GM18507 (cell line): ENCODE measurements around the gene WDR48.
"Not testable (repeated sequence)": the region's sequence is repeated elsewhere in the genome, so short reads cannot be mapped to it uniquely, and the experiment has no call there.

ENCODE experiments used
- DNase-seq: peaks from one replicate; pipeline ENCODE4 v3.0.0; 2011; ENCODE audit warnings: low read depth; ENCODE audit not compliant: insufficient read length; ENCODE audit errors: extremely low spot score
- FAIRE-seq: peaks from 2 replicates; lab custom pipeline; 2011; peaks lifted over from hg19 to GRCh38; lab: Jason Lieb, UNC

The WDR48 gene

GRCh38 chr3:39061228-39061627, 9.4 kb downstream of the WDR48 start:
- DNase-seq, FAIRE-seq: not testable (repeated sequence)

- DNase-seq (no peak), FAIRE-seq (no peak)
These were observed 10.4 kb downstream of the WDR48 start for GRCh38 chr3:39062180-39062579.

- FAIRE-seq (no peak), DNase-seq (no peak)
These were observed 11.3 kb downstream of the WDR48 start for GRCh38 chr3:39063143-39063542.

DNA sequence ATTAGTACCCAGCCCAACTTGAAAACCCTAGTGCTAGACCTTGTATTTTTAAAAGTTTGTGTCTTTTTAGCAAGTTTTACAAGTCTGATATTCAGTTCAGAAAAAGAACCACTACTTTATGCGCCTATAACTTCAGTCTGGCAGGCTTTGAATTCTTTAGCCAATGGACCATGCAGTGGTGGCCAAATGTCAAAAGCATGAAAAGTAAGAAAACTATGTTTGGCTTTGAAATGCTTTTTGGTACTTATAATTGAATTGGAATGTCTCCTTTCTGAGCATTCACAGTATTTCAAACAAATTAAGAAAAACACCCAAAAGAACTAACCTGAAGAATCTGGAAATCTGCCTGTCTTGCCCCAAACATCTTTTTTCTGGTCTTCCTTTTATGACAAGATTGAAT, 12.8 kb downstream of the WDR48 start:
- FAIRE-seq (no peak), DNase-seq (no peak)

DNA sequence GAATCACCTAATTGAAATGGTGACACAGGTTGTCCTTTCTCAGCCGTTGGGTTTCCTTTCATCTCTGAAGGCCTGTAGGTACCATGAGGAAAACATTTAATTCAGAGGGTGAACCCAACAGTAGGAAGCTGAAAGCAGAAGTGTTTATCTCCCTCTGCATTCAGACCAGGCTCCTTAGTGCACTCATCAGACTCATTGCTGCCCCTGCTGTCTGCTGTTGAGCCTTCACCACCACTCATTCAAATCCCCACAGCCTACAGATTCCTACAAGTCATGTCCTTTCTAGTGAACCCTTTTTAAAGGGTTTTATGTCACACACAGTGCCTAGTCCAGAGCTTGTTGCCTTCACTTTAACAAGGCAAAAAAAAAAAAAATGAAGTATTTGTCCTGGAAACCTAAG, 13.4 kb downstream of the WDR48 start:
- DNase-seq, result no peak
- peak; percentile 84 for FAIRE-seq

GRCh38 chr3:39067286-39067685, 15.5 kb downstream of the WDR48 start:
- no peak for DNase-seq
- no peak for FAIRE-seq

GRCh38 chr3:39068556-39068955, 16.7 kb downstream of the WDR48 start:
- FAIRE-seq (no peak), DNase-seq (no peak)

GRCh38 chr3:39075910-39076309, 24.1 kb downstream of the WDR48 start:
- no peak for DNase-seq
- peak; percentile 73 for FAIRE-seq

- DNase-seq (no peak), FAIRE-seq (no peak)
These were observed 27.7 kb downstream of the WDR48 start for GRCh38 chr3:39079530-39079929.

DNA sequence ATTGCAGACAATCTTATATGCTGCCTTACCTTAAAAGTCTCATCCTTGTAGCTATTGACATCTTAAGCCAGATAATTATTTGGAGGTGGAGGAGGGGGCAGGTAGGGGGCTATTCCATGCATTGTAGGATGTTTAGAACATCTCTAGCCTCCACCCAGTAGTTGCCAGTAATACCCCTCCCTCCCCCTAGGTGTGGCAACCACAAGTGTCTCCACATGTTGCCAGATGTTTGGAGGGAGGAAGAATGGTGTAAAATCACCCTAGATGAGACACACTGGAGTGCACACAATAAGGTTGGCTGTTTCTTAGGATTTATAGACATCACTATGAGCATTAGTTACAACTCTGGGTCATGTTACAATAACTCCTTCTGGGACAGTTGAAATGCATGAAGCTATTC, 28.2 kb downstream of the WDR48 start:
- DNase-seq (no peak), FAIRE-seq (no peak)

- DNase-seq (no peak), FAIRE-seq (no peak)
These were observed 31.0 kb downstream of the WDR48 start for GRCh38 chr3:39082666-39083313.

DNA sequence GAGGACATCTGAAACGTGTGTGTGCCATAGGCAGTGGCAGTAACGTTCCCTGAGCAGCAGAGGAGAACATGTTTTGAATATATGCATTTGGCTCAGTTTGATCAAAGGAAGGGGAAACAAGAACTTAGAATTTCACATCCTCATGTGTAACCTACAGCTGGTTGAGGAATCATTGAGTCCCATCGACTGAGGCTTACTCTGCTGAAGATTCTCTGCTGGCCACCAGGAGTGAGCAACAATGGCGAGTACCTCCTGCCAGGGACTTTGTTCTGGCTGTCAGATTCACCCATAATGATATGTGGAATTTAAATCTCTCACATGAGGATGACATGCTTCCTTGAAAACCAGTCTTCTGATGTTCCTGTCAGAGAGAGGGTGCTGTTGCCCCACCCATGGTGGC, 34.3 kb downstream of the WDR48 start:
- no peak for DNase-seq

DNA sequence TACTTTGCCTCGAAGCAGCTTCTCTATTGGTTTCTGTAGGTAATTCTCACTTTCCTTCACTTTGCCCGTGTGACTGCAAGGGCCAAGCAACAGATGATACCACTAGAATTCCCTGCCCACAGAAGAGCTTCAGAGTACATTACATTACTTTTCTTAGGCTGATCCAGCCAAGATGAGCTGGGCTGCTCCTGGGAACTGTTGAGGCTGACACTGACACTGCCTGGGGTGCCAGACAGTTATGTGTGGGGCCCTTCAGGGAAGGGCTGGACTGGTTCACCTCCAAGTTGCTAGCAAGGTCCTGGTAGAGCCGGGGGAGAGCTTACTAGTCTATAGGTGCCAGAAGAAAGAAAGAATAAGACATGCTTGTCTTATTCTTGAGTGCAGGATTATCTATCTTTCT, 36.6 kb downstream of the WDR48 start:
- FAIRE-seq (no peak), DNase-seq (no peak)

More for the DNA sequence above, 34.3 kb downstream of the WDR48 start:
- no peak for FAIRE-seq

DNA sequence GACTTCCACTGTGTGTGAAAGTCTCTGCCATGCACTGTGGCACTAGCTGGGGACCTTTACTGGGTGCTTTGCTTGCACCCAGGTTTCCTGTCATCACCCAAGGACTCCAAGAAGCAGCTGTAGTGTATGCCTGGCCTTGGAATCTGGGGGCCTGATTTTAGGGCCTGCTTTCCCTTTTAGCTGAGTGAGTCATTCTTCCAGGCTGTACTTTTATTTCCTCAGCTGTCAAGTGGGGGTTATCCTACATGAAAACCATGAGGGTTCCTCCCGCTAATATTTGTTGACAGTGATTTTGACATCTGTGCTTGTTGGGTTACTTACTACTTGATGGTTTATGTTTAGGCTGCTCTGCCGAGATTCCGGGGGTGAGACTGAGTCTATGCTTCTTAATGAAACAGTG, 37.1 kb downstream of the WDR48 start:
- DNase-seq (no peak), FAIRE-seq (no peak)

DNA sequence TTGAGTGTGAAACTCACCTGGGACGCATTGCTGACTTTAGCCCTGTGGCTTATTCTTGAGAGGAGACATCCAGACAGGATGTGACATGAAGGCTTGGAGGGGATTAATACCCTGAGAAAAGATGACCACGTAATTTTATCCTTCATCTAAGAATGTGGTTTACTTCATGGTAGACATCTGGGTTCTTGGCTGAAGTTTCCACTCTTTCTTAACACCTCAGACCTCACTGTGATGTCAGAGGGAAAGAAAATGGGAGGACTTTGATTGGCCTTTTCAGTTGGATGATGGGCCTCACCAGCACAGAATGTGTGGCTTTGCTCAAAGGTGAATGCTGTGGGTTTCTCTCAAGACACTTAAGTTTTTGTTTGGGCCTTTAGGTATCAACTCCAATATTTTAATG, 39.1 kb downstream of the WDR48 start:
- DNase-seq, result no peak
- no peak for FAIRE-seq

DNA sequence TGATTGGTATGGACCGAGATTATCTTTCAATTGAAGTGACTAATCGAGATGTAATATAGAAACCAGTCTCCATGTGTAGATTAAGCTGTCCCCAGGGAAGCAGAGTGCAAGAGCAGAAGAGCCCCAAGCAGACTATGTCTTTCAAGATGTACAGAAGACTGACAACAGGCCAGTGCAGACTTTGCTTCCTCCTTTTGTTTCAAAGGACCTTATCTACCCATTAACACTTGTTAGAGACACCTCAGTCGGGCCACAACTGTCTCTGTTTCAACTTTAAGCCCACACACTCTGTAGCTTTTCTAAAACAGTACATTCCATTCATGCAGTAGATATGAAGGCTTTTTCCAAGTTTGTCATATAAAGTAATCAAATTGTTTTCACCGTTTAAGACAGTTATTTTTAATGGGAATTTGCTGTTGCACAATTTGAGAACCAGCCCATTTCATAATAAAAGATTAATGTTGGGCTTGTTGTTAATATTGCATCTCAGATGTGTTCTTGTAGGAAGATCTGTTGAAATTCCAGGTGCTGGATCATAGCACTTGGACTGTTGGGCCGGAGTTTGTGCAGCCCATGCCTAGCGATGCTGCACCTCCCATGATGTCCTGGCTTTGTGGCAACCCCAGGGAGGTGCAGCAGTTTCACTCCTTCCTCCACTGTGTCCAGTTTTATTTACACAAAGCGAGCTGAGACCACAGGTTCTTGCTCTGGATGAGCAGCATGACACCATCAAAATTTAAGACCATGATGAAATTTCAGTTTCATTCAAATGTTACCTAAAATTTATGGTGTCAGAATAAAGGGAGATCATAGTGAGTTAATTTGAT, 43.2 kb downstream of the WDR48 start:
- DNase-seq (no peak), FAIRE-seq (no peak)

GRCh38 chr3:39095778-39096177, 44.0 kb downstream of the WDR48 start:
- no peak for DNase-seq
- no peak for FAIRE-seq

DNA sequence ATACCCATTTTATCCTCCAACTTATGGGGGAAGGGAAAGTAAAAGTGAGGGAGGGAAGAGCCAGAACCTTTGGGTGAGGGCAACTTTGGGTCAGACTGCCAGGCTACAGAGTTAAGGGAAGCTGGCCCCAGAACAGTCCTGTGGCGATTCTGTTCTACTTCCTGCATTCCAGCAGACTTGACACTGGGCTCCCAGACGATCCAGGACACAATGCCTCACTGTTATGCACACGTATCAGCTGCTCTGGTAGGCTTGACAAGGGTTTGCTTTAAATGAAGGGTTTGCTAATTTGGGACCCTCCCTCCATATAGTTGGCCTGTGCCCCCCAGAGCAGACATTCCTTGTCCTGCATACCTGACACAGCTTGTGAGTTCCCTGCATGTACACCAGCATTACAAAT, 45.0 kb downstream of the WDR48 start:
- no peak for FAIRE-seq
- no peak for DNase-seq

DNA sequence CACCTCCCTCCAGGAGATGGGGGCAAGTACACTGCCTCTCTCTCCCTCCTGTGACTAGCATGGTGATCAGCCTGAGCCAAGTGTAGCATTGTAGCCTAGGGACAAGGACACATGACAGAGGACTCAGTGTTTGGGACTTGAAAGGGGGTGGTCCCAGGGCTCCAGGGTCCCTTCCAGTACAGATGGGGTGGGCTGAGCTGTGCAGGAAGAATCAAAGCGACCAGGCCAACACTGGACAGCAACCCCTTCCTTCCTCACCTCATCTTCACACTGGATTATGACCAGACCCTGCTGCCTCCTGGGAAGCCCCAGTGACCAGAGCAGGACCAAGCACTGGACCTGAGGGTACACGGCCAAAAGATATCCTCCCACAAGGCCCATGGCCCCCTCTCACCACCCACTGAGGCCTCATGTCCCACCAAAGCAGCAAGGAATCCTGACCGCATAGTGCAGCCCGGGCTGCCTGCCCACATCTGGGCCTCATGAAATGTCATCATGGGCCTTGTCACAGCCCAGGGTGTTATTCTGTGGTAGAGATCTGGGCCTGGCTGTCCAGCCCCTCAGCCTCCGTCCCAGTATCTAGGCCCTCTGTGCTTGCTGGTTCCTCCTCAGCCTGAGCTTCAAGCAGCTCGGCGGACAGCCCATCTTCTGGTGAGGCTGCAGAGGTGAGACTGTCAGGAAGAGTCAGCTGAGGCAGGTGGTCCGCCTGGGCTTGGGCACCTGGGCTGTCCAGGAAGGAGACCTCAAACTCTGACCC, 46.1 kb downstream of the WDR48 start:
- FAIRE-seq (no peak), DNase-seq (no peak)

- DNase-seq, result no peak
- no peak for FAIRE-seq
These were observed 46.7 kb downstream of the WDR48 start for GRCh38 chr3:39098473-39099000.
